Heart left ventricle (tissue), 13 donors: ENCODE data around the gene NLRC3.

Source experiments
- POLR2A ChIP-seq, 2 donors: fragments of 450-650 bp; IDR thresholded peaks; one replicate each; pipeline ENCODE4 v1.6.1; 2017; ENCODE audit warnings: antibody characterized with exemption in 2 of 2, mild to moderate bottlenecking in 2 of 2, moderate library complexity in 2 of 2
- TF ChIP-seq, protein P1 (sequence below), 12 donors: fragments of 200-600 bp; sonication (generic) in 4 of 12; IDR thresholded peaks; one replicate each; pipeline versions ENCODE4 v1.5.0 to v1.8.0; 2018 to 2022; ENCODE audit warnings: antibody characterized with exemption in 12 of 12, mild to moderate bottlenecking in 5 of 12
- donor health status: ischemic (EF 13 %, LVEDD 7.1; RV severe dilation, severe dysfunction).
- donor health status: DM: no; HTN: yes; CAD: no.
- donor health status: DM: no; HTN: no; CAD: no.
- donor health status: ischemic (EF 25% LVEDD 6.9; RV normal size, moderate dysfunction).
- donor health status: ischemic (EF 25% LVEDD 5.7; RV mildly dilated, moderate dysfunction).
- donor health status: ischemic (EF 35%, LVEDD 5.7; RV mildly dilated, moderate dysfunction).
- donor health status: nonischemic (EF 11% LVEDD 7.7; RV severe dilation, severe dysfunction).
- donor health status: DM: yes; HTN: yes; CAD: no.
- donor health status: PGD.
- donor health status: ischemic (EF 29% LVEDD 5.4; RV normal size, mild dysfunction).
- donor health status: nonischemic (EF 23%, LVEDD 6.1; RV moderate dilation, normal function).

DNA sequence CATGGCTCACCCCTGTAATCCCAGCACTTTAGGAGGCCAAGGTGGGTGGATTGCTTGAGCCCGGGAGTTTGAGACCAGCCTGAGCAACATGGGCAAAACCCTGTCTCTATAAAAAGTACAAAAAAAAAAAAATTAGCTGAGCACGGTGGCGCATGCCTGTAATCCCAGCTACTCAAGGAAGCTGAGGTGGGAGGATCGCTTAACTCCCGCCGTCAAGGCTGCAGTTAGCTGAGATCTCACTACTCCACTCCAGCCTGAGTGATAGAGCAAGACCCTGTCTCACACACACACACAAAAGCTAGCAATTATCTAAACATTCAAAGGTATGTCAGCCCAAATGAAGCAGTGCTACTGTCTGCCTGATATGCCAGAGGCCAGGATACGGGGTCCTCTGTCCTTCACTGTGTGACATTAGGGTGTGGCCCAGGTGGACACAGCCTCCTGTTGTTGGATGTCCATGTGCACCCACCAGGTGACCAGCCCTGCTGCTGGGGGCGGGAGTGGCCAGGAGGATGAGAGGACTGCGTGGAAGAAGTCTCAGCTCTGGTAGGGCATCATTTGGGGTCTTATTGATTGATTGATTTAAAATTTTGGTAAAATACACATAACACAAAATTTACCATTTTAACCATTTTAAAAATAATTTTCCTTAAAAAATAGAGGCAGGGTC, 3.9 kb downstream of the NLRC3 start:
- TF ChIP-seq, protein P1, sequence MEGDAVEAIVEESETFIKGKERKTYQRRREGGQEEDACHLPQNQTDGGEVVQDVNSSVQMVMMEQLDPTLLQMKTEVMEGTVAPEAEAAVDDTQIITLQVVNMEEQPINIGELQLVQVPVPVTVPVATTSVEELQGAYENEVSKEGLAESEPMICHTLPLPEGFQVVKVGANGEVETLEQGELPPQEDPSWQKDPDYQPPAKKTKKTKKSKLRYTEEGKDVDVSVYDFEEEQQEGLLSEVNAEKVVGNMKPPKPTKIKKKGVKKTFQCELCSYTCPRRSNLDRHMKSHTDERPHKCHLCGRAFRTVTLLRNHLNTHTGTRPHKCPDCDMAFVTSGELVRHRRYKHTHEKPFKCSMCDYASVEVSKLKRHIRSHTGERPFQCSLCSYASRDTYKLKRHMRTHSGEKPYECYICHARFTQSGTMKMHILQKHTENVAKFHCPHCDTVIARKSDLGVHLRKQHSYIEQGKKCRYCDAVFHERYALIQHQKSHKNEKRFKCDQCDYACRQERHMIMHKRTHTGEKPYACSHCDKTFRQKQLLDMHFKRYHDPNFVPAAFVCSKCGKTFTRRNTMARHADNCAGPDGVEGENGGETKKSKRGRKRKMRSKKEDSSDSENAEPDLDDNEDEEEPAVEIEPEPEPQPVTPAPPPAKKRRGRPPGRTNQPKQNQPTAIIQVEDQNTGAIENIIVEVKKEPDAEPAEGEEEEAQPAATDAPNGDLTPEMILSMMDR (IDR thresholded peaks at IDR 0.05) = no peak
- no peak for TF ChIP-seq POLR2A (IDR thresholded peaks at IDR 0.05)
